Measurements from ENCODE around the gene PTPRU.

Gene PTPRU

DNA sequence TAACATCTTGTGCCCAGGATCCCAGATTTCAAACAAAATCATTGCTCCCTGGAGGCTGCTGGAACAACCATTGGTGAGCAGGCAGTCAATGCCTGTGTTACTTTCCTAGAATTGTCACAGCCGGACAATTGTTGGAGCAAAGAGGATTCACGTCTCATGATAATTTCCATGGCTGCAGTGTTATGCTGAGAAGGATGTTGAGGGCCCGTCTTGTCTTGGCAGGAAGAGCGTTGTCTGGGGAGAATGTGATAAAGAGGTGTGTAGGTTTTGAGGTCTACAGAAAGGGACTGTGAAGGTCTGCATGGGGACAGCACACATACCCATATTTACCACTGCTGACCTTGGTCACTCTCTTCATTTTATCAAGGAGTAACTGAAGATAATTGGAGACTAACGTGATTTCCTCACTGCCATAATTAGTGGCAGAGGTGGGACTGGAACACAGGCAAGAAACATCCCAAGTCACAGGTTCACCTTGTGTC lies 11.9 kb upstream of the PTPRU start:
- no peak for TF ChIP-seq MYC (IDR thresholded peaks at IDR 0.05; ENCODE audit: low read depth, low read length)
- TF ChIP-seq POLR2A (IDR thresholded peaks at IDR 0.05; ENCODE audit: extremely low read depth, insufficient read length): no peak
- TF ChIP-seq, protein P1, sequence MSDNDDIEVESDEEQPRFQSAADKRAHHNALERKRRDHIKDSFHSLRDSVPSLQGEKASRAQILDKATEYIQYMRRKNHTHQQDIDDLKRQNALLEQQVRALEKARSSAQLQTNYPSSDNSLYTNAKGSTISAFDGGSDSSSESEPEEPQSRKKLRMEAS (IDR thresholded peaks at IDR 0.05; ENCODE audit: low read depth, low read length): no peak
- TF ChIP-seq, protein P2, sequence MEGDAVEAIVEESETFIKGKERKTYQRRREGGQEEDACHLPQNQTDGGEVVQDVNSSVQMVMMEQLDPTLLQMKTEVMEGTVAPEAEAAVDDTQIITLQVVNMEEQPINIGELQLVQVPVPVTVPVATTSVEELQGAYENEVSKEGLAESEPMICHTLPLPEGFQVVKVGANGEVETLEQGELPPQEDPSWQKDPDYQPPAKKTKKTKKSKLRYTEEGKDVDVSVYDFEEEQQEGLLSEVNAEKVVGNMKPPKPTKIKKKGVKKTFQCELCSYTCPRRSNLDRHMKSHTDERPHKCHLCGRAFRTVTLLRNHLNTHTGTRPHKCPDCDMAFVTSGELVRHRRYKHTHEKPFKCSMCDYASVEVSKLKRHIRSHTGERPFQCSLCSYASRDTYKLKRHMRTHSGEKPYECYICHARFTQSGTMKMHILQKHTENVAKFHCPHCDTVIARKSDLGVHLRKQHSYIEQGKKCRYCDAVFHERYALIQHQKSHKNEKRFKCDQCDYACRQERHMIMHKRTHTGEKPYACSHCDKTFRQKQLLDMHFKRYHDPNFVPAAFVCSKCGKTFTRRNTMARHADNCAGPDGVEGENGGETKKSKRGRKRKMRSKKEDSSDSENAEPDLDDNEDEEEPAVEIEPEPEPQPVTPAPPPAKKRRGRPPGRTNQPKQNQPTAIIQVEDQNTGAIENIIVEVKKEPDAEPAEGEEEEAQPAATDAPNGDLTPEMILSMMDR (IDR thresholded peaks at IDR 0.05; ENCODE audit: low read depth, low read length): no peak
- no peak for DNase-seq (ENCODE audit: low read depth)
- no peak overlapping the region for H3K4me3 ChIP-seq (ENCODE audit: low read depth, low read length)

DNA sequence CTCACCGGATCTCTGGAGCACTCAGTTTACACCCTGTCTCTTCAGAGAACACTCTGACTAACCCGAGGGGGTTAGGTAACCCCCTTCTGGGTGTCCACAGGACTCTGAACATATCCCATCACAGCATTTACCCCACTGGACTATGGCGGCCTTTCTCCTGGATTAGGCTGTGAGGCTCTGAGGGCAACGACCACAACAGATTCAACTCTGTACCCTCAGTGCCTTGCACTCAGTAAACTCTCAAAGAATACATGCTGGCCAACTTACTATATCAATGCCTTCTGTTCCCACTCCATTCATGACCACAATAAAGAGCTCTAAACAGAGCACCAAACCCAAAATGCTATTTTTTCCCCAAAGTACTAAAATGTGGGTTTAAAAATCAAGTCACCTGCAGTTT lies 11.0 kb upstream of the PTPRU start:
- no peak for DNase-seq (ENCODE audit: low read depth)
- TF ChIP-seq MYC (IDR thresholded peaks at IDR 0.05; ENCODE audit: low read depth, low read length): no peak
- no peak overlapping the region for H3K4me3 ChIP-seq (ENCODE audit: low read depth, low read length)

DNA sequence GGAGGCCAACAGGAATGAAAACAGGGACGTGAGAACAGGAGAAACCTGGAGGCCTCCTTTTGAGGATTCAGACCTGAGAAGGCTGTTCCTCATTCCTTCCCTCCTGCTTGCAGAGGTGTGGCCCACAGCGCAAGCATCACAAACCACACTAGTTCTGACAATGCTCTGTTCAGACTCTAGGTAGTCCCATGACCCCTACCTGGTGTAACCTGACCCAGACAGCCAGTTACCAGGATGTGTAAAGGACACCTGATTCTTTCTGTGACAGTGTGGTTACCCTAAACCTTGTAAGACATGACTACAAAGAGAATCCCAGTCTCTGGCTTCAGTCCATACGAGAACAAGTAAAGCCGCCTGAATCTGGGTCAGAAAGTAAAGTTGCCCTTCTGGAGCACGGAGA lies 8.8 kb upstream of the PTPRU start:
- H3K4me3 ChIP-seq (ENCODE audit: low read depth, low read length): no peak overlapping the region
- TF ChIP-seq, protein P2 (IDR thresholded peaks at IDR 0.05; ENCODE audit: low read depth, low read length): no peak
- TF ChIP-seq, protein P1 (IDR thresholded peaks at IDR 0.05; ENCODE audit: low read depth, low read length): no peak
- TF ChIP-seq POLR2A (IDR thresholded peaks at IDR 0.05; ENCODE audit: extremely low read depth, insufficient read length): no peak
- TF ChIP-seq MYC (IDR thresholded peaks at IDR 0.05; ENCODE audit: low read depth, low read length): no peak
- DNase-seq (ENCODE audit: low read depth): no peak

DNA sequence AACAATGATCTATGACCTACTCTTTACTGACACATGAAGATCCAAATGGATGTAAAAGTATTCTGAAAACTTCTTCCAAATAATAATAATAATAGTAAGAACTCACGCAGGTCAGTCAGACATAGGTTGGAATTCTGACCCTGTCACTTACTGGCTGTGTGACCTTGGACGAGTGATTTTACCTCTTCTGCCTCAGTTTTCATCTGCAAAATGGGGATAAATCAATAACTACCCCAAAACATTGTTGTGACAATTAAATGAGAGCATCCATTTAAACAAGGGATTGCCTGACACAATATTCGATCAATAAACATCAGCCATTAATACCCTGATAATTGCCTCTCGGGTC lies 6.1 kb upstream of the PTPRU start:
- H3K4me3 ChIP-seq (ENCODE audit: low read depth, low read length): peak overlapping the region; percentile 93
- no peak for TF ChIP-seq MYC (IDR thresholded peaks at IDR 0.05; ENCODE audit: low read depth, low read length)
- TF ChIP-seq, protein P1 (IDR thresholded peaks at IDR 0.05; ENCODE audit: low read depth, low read length): no peak
- TF ChIP-seq, protein P2 (IDR thresholded peaks at IDR 0.05; ENCODE audit: low read depth, low read length): no peak
- TF ChIP-seq POLR2A (IDR thresholded peaks at IDR 0.05; ENCODE audit: extremely low read depth, insufficient read length): no peak
- no peak for DNase-seq (ENCODE audit: low read depth)

DNA sequence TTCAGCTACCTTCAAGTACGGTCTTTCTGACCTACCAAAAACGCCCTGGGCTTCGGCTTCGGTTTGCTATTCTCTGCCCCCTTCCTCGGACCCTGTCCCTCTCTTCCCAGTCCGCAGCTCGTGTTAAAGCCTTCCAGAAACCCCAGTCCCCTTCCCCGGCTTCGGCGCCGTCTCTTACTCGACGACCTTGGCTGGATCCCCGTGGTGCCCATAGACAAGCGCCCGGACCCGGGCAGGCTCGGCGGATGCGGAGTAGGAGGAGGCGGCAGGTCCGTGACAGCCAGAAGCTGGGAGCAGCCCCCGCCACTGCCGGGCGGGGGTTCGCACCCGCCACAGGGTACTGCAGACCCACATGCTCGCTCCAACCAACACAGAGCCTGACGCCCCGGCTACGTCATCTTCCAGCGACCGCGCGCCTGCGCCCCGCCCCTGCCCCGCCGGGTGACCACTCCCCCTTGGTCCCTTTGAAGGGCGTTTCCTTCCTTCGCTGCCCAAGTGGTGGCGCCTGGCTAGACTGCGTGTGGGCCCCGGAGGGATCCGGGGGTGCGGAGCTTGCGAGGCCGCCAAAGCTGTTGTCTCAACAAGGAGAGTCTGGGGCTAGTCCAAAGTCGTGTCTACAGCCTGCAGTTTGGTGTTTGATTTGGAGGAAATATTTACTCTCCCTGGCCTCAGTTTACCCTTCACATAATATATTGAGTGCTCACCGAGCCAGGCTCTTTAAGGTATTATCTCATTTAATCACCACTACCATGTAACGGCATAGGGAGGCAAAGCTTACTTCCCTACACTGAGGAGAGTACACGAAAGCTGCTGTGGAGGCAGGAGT lies 5.6 kb upstream of the PTPRU start, which contains the start of gene MECR:
Gene MECR (minus strand): TSS at position 382 of the 826 bp plus-strand sequence. CDS start 28 bp downstream, at position 354.
- H3K4me3 ChIP-seq (ENCODE audit: low read depth, low read length): peak within 1 kb of the TSS; percentile 93
- DNase-seq (ENCODE audit: low read depth): peak; percentile 95
- TF ChIP-seq, protein P1 (IDR thresholded peaks at IDR 0.05; ENCODE audit: low read depth, low read length): peak; percentile 89
- TF ChIP-seq POLR2A (IDR thresholded peaks at IDR 0.05; ENCODE audit: extremely low read depth, insufficient read length) (peak; percentile 81), MYC (IDR thresholded peaks at IDR 0.05; ENCODE audit: low read depth, low read length) (peak; percentile 97)
- TF ChIP-seq, protein P2 (IDR thresholded peaks at IDR 0.05; ENCODE audit: low read depth, low read length): peak; percentile 34

DNA sequence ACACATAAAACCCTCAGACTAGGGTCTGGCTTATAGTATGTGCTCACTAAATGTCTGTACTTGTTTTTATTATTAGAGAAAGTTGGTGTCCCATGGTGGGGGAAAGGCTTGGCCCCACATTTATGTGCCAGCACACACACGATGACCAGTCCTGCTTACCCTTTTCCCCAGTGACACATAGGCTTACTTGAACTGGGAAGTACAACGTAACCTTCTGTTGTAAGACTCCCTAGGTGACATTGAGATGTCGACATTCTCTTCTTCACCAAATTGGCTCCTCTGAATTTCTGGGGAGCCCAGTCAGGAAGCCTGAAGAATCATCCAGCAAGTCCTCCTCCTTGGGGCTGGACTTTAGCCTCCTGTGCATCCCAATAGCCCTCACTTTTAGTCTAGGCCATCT lies 3.9 kb upstream of the PTPRU start:
- no peak for DNase-seq (ENCODE audit: low read depth)
- no peak overlapping the region for H3K4me3 ChIP-seq (ENCODE audit: low read depth, low read length)
- TF ChIP-seq, protein P2 (IDR thresholded peaks at IDR 0.05; ENCODE audit: low read depth, low read length): no peak
- TF ChIP-seq POLR2A (IDR thresholded peaks at IDR 0.05; ENCODE audit: extremely low read depth, insufficient read length) (no peak), MYC (IDR thresholded peaks at IDR 0.05; ENCODE audit: low read depth, low read length) (no peak)
